Psoas muscle (tissue), 8 donors: ENCODE data around the gene CALCOCO1. TPM values are rescaled to one million over a fixed set of nuclear protein-coding genes. Genes with fewer than 3 reads are reported as not detected.

Experiments used
- ATAC-seq, 4 donors: fragments of 200-7000 bp; cut with Tn5 transposase; one replicate each; pipeline ENCODE4 v1.9.1; 2020; ENCODE audit warnings: moderate library complexity in 3 of 4, mild to moderate bottlenecking in 2 of 4
- DNase-seq, 2 donors: peaks; one replicate each; pipeline ENCODE4 v3.0.0-alpha.2; 2020
- H3K27ac ChIP-seq: fragments of 200-600 bp; one replicate; pipeline ENCODE4 v1.8.0; 2022
- H3K27me3 ChIP-seq, 3 donors: fragments of 200-600 bp in 1 of 3; one replicate each; pipeline versions ENCODE4 v1.6.1 to v1.8.0; 2013 to 2022; ENCODE audit warnings: low read length in 2 of 3, mild to moderate bottlenecking in 2 of 3, moderate library complexity in 1 of 3; ENCODE audit not compliant: insufficient read depth in 3 of 3
- H3K36me3 ChIP-seq, 2 donors: fragments of 200-600 bp in 1 of 2; one replicate each; pipeline versions ENCODE4 v1.6.1 to v1.8.0; 2013 to 2022; ENCODE audit warnings: low read depth in 1 of 2, mild to moderate bottlenecking in 1 of 2, moderate library complexity in 1 of 2; ENCODE audit not compliant: insufficient read depth in 1 of 2
- H3K4me1 ChIP-seq: fragments of 200-600 bp; one replicate; pipeline ENCODE4 v1.8.0; 2022
- H3K4me3 ChIP-seq: fragments of 200-600 bp; one replicate; pipeline ENCODE4 v1.8.0; 2022; ENCODE audit warnings: mild to moderate bottlenecking
- H3K9me3 ChIP-seq: fragments of 200-600 bp; one replicate; pipeline ENCODE4 v1.8.0; 2022
- CTCF ChIP-seq: fragments of 200-600 bp; IDR thresholded peaks from one replicate; pipeline ENCODE4 v1.8.0; 2022; ENCODE audit warnings: antibody characterized with exemption
- WGBS, 3 donors: extraction: QIAGEN DNeasy Blood & Tissue Kit; methylation state at CpG; one replicate each; pipeline versions ENCODE4 v1.1.6 to v1.1.7; 2013; 5-methylcytosine and 5-hydroxymethylcytosine counted together
- intact Hi-C, 2 donors: fragments of 100-400 bp; cut with DNase I; formaldehyde crosslinking; loops; one replicate each; pipeline versions ENCODE4 v1.11.0 to v1.14.2; 2022
- polyA plus RNA-seq, 3 donors: library from polyadenylated mRNA; stranded (reverse); fragments of 200-250 nt; gene quantifications; one replicate each; pipeline ENCODE4 v1.2.3, GENCODE V29; 2013
- total RNA-seq, 4 donors: library from RNA; stranded (reverse); fragmentation: NEBNext Ultra II Directional in 2 of 4; extraction: Animal tissue kit (Norgen Biotek cat#: 25700) in 2 of 4; gene quantifications; one replicate each; pipeline versions ENCODE4 v1.2.1 to v1.2.4, GENCODE V29; 2021 to 2023
- donor health status: healthy with polysubstance abuse.
- donor health status: DM: no; HTN: no; CAD: no; lungs with moderate emphysema.
- donor health status: Bipolar disorder and iron deficiency.
- donor health status: healthy.
- donor health status: DM: yes; HTN: yes; CAD: no.
- donor health status: DM: no; HTN: no; CAD: no.
- donor health status: DM: no; HTN: no; CAD: no.
- donor health status: DM: yes; HTN: yes; CAD: no.

Gene CALCOCO1
- total and polyA plus RNA-seq, 7 donors: 41.1 to 255 (median 180) TPM

GRCh38 chr12:53709671-53710070 is 17.6 kb downstream of the CALCOCO1 start:
- no peaks in the 10 kb centered on the region for H3K9me3 ChIP-seq
- ATAC-seq: peak in 1 of 4 donors; percentile 26

GRCh38 chr12:53706080-53706479 is 21.2 kb downstream of the CALCOCO1 start:
- Histone ChIP-seq H3K27me3 (peaks cover 0 to 7% (median 1%) of the 10 kb centered on the region in 3 donors), H3K4me3 (no peak overlapping the region), H3K27ac (no peak overlapping the region), H3K4me1 (no peaks in the 10 kb centered on the region), H3K36me3 (no peaks in the 10 kb centered on the region), H3K9me3 (no peaks in the 10 kb centered on the region)
- ATAC-seq (no peak), DNase-seq (no peak)
- intact Hi-C loops: loop anchor here in 1 of 2 donors (10.0 kb wide), 1 partner anchor 509 kb away; no protein-coding TSS in a partner anchor
- WGBS, 3 donors: 16 to 27% (median 25%) methylated on average over 1 of the region's 1 CpG
- no peak for TF ChIP-seq CTCF

More at GRCh38 chr12:53709671-53710070, 17.6 kb downstream of the CALCOCO1 start:
- Histone ChIP-seq H3K36me3 (peaks cover 5 to 33% of the 10 kb centered on the region in 2 donors), H3K4me3 (no peak overlapping the region), H3K4me1 (no peaks in the 10 kb centered on the region), H3K27me3 (no peaks in the 10 kb centered on the region), H3K27ac (no peak overlapping the region)
- intact Hi-C loops: loop anchor here in 1 of 2 donors (10.0 kb wide), 1 partner anchor 505 kb away; no protein-coding TSS in a partner anchor
- 30 to 41% (median 39%) methylated on average over 4 of the region's 4 CpGs for WGBS, 3 donors
- DNase-seq: no peak
- TF ChIP-seq CTCF: no peak

- ATAC-seq (no peak), DNase-seq (no peak)
- Histone ChIP-seq H3K4me1 (no peaks in the 10 kb centered on the region), H3K27me3 (peaks cover 0 to 12% (median 3%) of the 10 kb centered on the region in 3 donors), H3K4me3 (no peak overlapping the region), H3K9me3 (no peaks in the 10 kb centered on the region), H3K36me3 (no peaks in the 10 kb centered on the region), H3K27ac (no peak overlapping the region)
- no peak for TF ChIP-seq CTCF
- WGBS, 3 donors: 81 to 86% (median 81%) methylated on average over 4 of the region's 4 CpGs
- intact Hi-C loops: loop anchor here in 1 of 2 donors (10.0 kb wide), 1 partner anchor 511 kb away; no protein-coding TSS in a partner anchor
These were observed 23.5 kb downstream of the CALCOCO1 start for GRCh38 chr12:53703756-53704155.

- no peaks in the 10 kb centered on the region for H3K36me3 ChIP-seq
- ATAC-seq (peak; percentile 93 to 97 (median 94)), DNase-seq (peak; percentile 84 to 90)
- H3K4me1 ChIP-seq: no peaks in the 10 kb centered on the region
- no peaks in the 10 kb centered on the region for H3K9me3 ChIP-seq
- peaks cover 0 to 23% (median 4%) of the 10 kb centered on the region in 3 donors for H3K27me3 ChIP-seq
- intact Hi-C loops: loop anchor here (1.0 to 10.0 kb wide), 3 partner anchors 42 to 513 kb away; no protein-coding TSS in a partner anchor
- H3K4me3 ChIP-seq: no peak overlapping the region
- 3 to 4% (median 3%) methylated on average over 8 of the region's 8 CpGs for WGBS, 3 donors
- TF ChIP-seq CTCF: peak; percentile 91
- no peak overlapping the region for H3K27ac ChIP-seq
These were observed 25.6 kb downstream of the CALCOCO1 start for GRCh38 chr12:53701518-53702264.
